ENCODE results near the gene LUC7L2.

DNA sequence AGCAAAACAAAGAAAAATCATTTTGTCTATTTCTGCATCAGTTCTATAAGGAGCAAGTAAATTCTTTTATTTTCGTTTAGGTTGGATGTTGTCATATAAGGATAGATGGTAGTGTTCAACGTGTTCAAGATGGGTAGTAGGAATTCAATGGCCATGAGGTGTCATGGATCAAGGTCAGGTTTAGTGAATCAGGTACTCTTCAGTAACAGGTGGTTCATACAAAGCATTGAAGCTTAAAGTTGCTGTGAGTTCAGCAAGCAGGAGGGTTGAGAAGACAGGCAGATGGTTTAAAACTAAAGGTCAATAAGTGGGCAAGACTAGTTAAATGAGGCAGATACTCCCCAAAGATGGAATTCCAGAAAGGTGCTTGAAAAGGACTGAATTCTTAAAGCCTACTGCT, 5.6 kb downstream of the LUC7L2 start:
- TF ChIP-seq, protein P1, sequence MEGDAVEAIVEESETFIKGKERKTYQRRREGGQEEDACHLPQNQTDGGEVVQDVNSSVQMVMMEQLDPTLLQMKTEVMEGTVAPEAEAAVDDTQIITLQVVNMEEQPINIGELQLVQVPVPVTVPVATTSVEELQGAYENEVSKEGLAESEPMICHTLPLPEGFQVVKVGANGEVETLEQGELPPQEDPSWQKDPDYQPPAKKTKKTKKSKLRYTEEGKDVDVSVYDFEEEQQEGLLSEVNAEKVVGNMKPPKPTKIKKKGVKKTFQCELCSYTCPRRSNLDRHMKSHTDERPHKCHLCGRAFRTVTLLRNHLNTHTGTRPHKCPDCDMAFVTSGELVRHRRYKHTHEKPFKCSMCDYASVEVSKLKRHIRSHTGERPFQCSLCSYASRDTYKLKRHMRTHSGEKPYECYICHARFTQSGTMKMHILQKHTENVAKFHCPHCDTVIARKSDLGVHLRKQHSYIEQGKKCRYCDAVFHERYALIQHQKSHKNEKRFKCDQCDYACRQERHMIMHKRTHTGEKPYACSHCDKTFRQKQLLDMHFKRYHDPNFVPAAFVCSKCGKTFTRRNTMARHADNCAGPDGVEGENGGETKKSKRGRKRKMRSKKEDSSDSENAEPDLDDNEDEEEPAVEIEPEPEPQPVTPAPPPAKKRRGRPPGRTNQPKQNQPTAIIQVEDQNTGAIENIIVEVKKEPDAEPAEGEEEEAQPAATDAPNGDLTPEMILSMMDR (IDR thresholded peaks at IDR 0.05): no peak
- no peak for TF ChIP-seq POLR2A (IDR thresholded peaks at IDR 0.05)

All from heart left ventricle (tissue), 13 donors.